T follicular helper cell (primary cell): ENCODE data around the gene CPB1.
"Not testable (repeated sequence)": the region's sequence is repeated elsewhere in the genome, so short reads cannot be mapped to it uniquely, and the experiment has no call there.

Source experiments
- DNase-seq: peaks from one replicate; pipeline ENCODE4 v3.0.0-alpha.2; 2020; ENCODE audit warnings: low read depth
- total RNA-seq, 2 experiments: gene quantifications; one replicate each; lab custom pipeline; 2026; lab: John Stamatoyannopoulos, UW

Gene CPB1
- 0 reads per million in 2 experiments for total RNA-seq

DNA sequence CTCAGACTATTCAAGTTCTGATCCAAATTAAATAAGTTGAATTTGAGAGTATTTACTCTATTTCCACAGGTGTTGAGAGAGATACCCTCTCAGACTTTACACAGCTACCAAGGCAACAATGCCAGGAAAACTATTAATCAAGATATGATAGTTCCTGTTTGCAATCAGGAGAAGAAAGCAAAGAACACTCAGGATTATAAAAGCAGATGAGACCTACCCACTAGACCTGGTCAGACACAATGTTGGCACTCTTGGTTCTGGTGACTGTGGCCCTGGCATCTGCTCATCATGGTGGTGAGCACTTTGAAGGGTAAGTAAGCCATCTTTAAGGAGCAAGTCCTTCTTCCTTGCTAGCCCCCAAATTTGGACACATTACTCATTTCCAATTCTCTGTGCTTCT, at the start of gene CPB1:
Gene CPB1, plus strand, starts transcription at position 227 of the 400 bp plus-strand sequence. Its CDS starts 13 bp downstream, at position 240.
- DNase-seq = no peak

DNA sequence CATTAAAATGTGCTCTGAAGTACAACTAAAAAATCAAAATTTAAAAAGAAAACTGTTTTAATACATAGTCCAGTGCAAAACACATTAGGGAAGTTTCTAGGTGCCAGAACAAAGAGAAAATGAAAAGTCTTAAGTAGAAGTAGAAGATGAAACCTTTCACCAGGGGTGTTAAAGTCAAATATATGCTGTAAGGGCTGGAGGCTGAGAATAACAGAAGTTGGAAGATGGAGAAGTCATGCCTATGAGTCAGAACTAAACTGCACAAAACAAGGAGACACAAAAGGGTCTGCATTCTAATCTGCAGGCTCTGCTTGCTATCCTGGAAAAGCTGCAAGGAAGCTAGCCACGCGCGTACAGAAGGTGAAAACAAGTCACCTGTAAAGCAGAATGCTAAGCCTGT, 48.7 kb upstream of the CPB1 start:
- DNase-seq = no peak

DNA sequence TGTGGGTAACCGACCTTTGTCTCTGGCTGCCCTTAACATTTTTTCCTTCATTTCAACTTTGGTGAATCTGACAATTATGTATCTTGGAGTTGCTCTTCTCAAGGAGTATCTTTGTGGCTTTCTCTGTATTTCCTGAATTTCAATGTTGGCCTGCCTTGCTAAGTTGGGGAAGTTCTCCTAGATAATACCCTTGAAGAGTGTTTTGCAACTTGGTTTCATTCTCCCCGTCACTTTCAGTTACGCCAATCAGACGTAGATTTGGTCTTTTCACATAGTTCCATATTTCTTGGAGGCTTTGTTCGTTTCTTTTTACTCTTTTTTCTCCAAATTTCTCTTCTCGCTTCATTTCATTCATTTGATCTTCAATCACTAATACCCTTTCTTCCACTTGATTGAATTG, 42.6 kb upstream of the CPB1 start:
- DNase-seq = not testable (repeated sequence)

DNA sequence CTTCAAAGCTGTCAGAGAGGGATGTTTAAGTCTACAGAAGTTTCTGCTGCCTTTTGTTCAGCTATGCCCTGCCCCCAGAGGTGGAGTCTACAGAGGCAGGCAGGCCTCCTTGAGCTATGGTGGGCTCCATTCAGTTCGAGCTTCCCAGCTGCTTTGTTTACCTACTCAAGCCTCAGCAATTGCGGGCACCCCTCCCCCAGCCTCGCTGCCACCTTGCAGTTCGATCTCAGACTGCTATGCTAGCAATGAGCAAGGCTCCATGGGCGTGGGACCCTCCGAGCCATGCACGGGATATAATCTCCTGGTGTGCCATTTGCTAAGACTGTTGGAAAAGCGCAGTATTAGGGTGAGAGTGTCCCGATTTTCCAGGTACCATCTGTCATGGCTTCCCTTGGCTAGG, 41.5 kb upstream of the CPB1 start:
- not testable (repeated sequence) for DNase-seq

DNA sequence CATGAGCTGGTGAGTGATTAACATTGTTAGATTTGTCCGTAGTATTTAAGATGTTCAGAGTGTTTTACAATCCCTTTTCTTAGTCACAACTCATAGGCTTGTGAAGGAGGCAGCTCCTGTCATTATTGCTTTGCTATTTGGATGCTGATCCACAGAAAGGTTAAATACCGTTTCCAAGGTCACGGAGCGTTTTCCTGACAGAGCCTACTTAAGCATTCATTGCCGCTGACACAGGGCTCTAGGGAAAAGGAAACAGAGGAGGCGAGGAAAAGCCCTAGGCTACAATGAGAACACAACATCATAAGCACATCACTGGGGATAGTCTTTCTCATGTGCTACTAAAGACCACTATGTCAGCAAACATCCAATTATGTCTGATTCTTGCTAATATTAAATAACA, 38.5 kb upstream of the CPB1 start:
- no peak for DNase-seq

DNA sequence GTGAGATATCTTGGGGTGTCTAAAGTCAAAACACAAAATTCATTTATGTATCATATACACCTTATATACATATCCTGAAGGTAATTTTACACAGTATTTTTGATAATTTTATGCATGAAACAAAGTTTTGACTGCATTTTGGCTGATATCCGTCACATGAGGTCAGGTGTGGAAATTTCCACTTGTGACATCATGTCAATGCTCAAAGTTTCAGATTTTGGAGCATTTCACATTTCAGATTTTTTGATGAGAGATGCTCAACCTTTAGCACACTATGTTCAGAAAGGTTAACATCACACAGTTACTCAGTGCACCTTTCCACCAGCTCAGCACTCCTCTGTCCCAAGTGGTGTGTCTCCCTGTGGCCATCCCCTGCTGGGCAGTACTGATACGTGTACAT, 37.7 kb upstream of the CPB1 start:
- no peak for DNase-seq

DNA sequence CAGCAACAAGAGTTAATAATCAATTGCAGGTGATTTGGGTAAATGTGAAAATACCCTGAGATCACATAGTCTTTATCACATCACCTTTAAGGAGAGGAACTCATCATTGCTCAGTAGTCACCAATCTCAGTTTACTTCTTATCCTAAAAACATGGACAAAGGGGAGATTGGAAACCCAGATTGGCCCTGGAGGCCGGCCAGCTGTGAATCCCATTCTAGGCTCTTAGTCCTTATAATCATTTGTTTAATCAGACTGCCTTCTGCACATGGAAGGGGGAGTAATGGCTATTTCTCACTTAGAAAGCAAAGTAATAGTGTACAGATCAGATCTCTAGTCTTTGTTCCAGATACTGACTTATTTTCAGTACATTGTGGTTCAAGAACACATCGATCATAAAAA, 37.2 kb upstream of the CPB1 start:
- no peak for DNase-seq

DNA sequence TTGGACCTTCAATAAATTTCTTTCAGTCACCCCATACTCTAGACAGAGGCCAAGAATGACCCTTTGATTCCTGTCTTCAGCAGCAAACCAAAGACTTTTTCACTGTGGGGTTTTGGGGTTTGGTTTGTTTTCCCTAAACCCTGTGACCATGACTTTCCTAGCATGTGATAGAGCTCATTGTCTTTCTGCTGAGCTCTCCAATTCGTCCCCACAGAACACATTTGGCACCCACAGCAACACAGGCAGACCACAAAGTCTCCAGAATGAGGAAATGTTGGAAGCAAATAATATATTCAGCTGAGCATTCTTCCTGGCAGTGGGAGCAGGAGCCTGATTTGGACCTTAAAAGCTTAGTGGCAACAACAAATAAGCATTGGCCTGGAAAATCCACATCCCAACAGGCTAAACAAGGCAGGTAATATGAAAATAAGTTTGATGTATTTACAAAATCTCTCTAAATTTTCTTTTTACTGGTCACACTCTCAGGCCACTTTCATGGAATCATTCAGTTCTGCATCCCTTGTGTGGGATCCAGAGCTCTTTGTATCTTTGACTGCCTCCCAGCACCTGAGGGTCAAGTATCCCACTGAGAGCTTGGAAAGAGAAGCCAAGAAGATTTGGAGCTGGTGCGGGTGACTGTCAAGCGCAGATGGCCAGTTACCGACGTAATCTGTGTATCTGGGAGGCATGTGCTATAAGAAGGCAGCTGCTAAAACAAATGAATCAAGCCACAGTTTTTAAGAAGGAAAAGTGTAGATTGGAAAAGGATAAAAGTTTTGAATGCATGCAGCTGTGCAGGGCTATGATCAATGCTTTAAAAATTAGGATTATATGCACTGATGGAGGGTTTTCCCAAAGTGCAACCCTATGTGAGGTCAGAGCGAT, 36.5 kb upstream of the CPB1 start:
- no peak for DNase-seq

DNA sequence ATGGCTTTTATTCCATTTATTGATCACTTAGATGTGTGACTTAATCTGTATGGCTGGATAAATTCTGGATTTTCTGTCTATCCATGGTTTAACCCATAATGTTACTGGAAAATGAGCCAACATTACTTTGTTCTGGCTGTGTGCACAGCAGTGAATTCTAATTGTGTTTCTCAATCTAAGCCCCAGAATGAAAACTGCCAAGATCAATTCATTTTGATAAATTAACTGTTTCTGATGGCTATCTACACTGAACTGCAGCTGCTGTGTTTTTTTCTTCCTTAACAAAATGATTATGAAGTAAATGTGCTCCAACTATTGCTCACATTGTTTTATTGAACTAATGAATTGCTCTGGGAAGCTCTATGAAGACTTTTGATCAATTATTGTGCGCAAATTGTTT, 35.7 kb upstream of the CPB1 start:
- DNase-seq = no peak

DNA sequence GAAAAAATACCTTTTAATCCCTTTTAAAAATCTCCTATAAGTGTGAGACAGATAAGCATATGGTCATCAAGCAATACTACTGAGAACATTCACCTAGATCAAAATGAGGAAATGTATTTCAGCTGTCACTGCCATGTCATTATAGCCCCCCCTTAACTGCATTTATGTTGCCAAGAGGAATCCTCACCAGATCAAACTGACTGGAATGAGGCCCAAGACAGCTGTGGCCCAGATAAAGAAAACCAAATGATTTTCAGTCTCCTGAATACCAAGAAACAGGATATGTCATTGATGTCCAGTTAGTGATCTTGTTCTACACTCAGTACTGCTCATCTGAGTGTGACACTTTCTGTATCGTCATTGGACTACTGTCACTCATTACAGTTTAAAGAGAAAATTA, 35.1 kb upstream of the CPB1 start:
- DNase-seq = no peak

DNA sequence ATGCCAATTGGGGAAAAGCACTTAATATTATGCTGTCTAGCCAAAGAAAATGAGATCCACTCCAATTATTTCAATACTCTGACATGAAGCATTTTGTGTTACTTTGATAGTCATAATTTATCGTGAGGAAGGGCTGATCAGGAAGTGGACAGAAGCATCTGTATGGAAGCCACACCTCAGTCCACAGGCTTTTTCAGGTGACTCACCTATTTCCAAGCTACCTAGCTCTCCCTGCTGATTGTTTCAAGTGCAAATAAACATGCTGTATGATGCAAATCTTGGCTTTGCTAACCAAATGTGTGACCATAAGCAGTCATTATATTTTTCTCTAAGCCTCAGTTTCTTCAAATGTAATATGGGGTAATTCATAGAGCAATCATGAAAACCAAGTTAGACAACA, 30.8 kb upstream of the CPB1 start:
- no peak for DNase-seq

DNA sequence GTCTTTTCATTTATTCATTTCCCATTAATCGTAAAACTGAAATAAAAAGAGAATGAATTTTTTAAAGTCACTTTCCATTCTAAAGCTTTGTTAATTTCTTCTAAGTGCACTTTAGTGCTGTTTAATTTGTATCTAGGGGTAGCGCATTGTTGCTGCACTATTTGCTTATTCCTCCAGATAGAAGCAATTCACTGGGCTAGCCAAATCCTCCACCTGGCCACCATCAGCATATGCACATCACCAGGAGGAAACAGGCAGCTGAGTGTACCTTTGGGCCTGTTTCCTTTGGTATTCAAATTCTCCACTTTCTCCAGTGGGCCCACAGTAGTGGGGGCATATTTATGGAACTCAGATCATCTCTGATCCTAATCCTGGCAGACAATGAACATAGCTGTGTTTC, 29.8 kb upstream of the CPB1 start:
- no peak for DNase-seq

DNA sequence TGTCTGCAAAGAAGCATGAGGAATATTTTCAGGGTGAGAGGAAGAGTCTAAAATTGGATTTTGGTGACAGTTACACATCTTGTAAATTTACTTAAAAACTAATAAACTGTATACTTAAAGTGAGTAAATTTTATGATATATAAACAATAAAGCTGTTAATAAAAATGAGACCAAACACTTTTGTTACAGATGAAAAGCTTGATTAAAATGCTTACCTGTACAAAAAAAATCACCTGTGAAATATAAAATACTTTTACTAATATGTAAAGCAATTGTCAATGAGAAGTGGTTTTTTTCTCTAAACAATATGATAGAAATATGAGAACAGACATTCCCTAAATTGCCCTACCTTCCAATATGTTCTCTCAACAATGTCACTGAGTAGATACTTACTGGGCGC, 27.2 kb upstream of the CPB1 start:
- no peak for DNase-seq

DNA sequence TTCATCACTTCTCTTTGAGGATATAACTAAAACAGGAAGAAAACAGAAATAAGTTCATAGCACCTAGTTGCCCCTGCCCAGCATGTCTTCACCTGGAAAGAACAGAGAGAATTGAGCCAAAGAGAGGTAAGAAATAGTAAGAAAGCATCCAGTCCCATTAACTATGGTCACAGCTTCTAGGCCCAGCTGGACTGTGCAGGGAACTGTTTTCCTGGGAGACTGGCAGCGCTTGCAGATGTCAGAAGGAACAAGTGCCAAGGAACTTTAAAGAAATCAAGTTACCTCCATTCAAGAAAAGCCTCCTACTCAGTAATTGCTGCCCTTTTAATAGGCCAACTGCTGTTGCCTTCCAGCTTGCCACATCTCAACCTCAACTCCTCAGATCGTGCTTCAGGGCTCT, 17.8 kb upstream of the CPB1 start:
- DNase-seq = no peak

DNA sequence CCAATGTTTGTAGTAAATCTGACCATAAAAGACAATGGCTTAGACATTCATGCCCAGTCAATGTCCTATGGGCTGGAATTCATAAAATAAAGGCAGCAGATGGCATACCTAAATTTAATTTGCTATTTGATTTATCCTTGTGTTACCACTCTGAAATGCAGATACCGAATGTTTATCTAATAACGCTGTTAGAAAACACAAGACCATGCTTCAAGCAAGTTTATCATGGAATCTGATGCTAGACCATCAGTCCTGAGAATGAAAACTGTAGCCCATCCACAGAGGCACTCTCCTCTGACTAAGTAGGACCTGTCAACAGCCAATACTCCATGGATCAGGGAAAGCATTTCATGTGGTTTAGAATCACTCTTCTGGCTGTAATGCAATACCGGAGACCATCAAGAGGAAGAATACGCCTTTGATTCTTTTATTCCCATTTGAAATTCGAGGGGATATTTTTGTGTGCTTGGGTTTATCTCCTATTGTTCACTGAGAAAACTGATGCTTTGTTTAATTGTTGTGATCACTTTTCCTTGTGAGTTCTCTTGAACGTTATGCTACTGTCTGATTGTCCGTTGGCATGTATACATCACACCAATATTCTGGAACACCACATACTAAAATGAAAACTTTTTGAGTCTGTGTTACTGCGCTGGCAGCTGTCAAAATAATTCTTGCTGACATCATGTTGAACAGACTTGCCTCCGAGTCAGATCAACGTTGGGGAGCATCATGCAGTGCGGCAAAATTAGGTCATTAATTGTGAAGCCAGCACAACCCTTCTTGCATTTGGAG, 12.1 kb upstream of the CPB1 start:
- DNase-seq = no peak

DNA sequence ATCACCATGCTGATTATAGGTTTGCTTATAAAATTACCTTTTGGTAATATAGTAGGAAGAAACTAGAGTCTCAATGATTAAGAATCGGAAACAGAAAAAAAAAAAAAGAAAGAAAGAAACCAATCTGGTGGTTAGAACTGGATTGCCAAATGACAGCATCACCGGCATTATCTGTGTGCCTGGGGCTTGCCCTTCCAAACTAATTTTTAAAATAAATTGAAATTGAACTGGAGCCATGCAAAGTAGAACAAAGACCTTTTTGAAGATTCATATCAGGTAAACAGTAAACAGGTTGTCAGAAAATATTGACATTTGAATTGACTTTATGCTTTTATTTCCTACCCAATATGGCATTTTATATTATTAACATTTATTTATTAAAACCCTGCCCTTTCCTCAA, 11.2 kb upstream of the CPB1 start:
- DNase-seq = no peak

DNA sequence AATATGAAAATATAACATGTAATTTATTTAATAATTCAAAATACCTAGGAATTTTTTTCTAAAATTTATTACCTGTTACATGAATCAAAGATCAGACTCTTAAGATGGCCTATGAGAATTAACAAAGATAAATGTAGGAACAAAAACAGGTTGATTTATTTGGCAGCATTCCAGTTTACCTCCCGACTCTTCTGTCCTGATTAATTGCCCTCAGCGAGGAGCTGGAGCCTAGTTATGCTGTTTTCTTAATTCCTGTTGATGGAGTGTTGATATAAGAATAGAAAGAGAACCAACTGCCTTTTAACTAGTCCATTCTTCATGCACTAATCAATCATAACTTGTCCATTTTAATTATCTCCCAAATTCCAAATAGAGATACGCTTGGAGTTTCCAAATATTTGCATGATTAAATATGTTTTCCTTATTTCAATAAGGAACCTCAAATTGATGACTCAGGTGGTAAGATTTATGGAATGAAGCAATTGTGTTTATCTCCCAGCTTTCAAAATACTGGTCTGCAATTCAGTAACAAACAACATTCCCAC, 10.6 kb upstream of the CPB1 start:
- no peak for DNase-seq

DNA sequence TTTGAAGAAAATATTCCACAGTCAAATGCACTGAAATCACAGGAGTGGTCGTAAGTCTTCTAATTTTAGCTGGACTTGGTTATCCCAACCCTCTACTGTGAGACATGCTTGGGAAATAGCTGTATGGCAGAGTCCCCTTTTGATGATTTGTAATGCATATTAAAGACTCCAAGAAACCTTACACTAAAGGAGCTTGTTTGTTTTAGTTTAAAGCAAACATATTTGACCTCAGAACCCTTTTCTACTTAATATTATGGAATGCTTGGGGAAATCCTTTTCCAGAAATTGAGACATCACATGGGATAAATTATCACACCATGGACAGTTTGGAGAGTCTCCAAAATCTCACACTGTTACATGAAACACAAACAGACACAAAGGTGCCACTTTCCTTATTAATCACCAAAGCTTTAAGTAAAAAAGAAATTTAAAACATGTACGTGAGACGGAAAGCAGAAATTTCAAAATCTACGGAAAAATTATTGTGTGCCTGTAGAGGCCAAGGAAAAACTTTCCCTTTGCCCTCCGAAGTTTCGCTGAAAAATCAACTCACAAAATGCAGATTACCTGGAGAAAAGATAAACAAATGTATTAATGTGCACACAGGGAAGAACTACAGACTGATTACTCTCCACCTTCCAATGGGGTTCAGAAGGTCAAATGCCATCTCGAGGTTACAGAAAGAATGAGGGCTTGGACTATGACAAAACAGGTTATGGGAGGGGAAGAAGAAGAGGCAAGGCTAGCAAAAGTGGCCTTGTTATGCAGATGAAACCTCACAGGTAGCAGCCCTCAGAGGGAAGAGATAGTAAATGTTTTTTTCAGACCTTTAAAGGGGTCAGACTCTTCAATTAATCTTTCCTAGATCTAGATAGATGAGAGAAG, 7.0 kb upstream of the CPB1 start:
- no peak for DNase-seq

DNA sequence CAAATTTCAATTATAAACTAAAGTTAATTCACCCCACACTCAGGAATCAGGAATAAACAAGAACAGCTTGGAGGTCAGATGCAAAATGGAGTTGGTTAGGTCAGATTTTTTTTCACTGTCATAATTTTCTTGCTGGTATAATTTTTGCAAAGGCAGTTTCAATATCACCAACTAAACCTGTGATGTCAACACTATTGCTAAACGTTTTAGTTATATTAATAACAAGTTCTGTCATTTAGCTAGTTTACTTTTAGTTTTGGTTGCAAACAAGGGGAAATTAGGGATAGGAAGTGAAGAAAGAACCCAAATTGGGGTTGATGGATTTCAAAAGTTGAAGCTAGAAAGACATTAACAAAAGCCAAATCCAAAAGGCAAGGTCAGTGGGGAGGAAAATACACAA, 4.6 kb upstream of the CPB1 start:
- DNase-seq = no peak

DNA sequence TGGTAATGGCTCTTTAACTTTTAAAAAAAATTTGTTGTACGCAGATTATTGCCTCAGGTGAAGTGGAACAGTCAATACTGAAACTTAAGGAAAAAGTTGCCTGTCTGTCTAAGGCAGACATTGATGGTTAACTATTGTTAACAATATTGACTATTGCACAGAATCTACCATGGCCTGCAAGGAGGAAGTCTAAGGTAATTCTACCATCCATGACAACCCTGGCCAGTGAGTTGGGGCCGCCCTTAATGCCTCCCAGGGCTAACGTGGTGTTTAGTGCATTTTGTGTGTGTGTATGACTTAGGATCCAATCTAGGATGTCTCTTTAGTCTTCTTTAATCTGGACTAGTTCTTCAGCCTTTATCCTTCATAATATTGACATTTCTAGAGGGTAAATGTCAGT, 2.1 kb upstream of the CPB1 start:
- DNase-seq = no peak

DNA sequence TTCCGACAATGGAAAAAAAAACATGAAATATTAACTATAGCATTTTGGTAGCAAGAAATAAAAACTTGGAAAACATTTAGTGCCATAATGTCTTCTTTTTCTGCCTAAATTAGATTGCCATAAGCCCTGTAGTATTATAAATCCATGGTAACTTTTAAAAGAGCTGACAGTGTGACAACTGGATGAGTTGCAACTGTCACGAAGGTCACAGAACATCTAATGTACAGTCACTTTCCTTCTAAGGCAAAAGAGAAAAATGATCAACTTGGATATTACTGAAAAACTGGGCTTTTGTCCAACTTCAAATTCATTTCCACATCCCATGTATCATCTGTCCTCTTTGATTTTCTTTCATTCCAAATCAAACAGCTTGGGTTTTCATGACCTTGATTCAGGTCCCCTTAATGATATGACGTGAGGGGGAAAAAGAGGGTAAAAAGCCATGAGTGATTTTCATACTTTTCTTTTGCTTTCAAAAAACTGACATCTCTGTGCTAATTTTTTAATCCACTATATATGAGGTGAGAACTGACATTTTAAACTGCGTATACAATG, 602 bp downstream of the CPB1 start:
- DNase-seq = no peak

DNA sequence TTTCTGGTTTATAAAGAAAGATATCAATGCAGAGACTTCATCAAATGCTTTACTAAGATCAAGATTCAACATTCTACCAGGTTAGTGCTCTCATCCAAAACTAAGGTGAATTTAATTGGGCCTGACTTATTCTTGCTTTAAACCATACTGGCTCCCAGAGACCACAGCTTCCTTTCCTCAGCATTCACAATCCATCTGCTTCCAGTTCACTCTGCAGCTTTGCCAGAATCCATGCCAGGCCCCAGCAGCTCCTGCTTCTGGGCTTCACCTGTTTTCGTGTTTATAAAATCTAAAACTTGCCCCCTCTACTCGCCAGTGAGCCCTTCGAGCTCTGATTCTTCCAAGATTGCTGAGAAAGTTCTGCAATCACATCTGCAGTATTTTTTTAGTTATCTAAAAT, 2.3 kb downstream of the CPB1 start:
- DNase-seq = no peak
